HCT116 (cell line): Measurements from ENCODE around the gene FAT1. TPM values are rescaled to one million over a fixed set of nuclear protein-coding genes. Genes with fewer than 3 reads are reported as not detected.

ENCODE experiments used
- ATAC-seq: fragments of 200-7000 bp; cut with Tn5 transposase; 2 replicates; pipeline ENCODE4 v1.9.1; 2020; ENCODE audit warnings: mild to moderate bottlenecking, moderate library complexity
- BruUV-seq: library from RNA; stranded (reverse); fragments of 400-500 nt; replicated peaks from 2 replicates; lab custom pipeline; 2021; lab: Mats Ljungman, UMichigan
- CTCF ChIA-PET: fragments of 300-600 bp; sonication (Branson Sonifier 250); formaldehyde crosslinking; loops from one replicate; lab custom pipeline; 2021; ENCODE audit warnings: antibody characterized with exemption; lab: Charles Lee
- POLR2A ChIA-PET: fragments of 300-600, 350-600 bp; sonication (Branson Sonifier 250); formaldehyde crosslinking; loops from one replicate; lab custom pipeline; 2021; ENCODE audit warnings: antibody characterized with exemption; lab: Charles Lee
- RAD21 ChIA-PET, 2 experiments: fragments of 300-600 bp; sonication (Branson Sonifier 250); formaldehyde crosslinking; loops; one replicate each; lab custom pipeline; 2023; ENCODE audit warnings: low total read pairs in 2 of 2; ENCODE audit not compliant: uncharacterized antibody in 2 of 2, unreplicated experiment in 2 of 2, low non-redundant PET in 1 of 2; lab: Charles Lee
- DNase-seq: peaks from one replicate; pipeline ENCODE4 v3.0.0-alpha.2; 2010; ENCODE audit warnings: low read depth, low spot score
- H2AFZ ChIP-seq: fragments of 200-600 bp; shearing (Covaris generic), sonication (generic); 2 replicates; pipeline ENCODE4 v1.6.1; 2017; ENCODE audit warnings: low read depth, mixed run types, mixed read lengths, antibody characterized with exemption, low read length; ENCODE audit not compliant: poor library complexity, severe bottlenecking
- H3K27ac ChIP-seq: 2 replicates; pipeline ENCODE4 v1.5.1; 2012; ENCODE audit warnings: low read depth, low read length
- H3K27me3 ChIP-seq: fragments of 200-600 bp; sonication (generic); 2 replicates; pipeline ENCODE4 v1.6.1; 2016; ENCODE audit warnings: mixed run types, low read length, mixed read lengths; ENCODE audit not compliant: insufficient read depth
- H3K36me3 ChIP-seq, 2 experiments: fragments of 200-500 bp in 1 of 2; fragments of 200-600 bp in 1 of 2; sonication (Bioruptor generic) in 1 of 2; sonication (generic) in 1 of 2; 2 replicates each; pipeline versions ENCODE4 v1.5.1 to v1.6.1; 2014 to 2016; ENCODE audit warnings: low read length in 2 of 2, inconsistent platforms in 1 of 2, mixed read lengths in 1 of 2, mixed run types in 1 of 2; ENCODE audit not compliant: insufficient read depth in 2 of 2, control insufficient read depth in 1 of 2
- H3K4me1 ChIP-seq, 2 experiments: fragments of 200-600 bp in 1 of 2; sonication (generic) in 1 of 2; 2 replicates each; pipeline versions ENCODE4 v1.5.1 to v1.6.1; 2012 to 2017; ENCODE audit warnings: low read length in 2 of 2, inconsistent platforms in 1 of 2, mild to moderate bottlenecking in 1 of 2, mixed read lengths in 1 of 2, mixed run types in 1 of 2, moderate library complexity in 1 of 2; ENCODE audit not compliant: insufficient read depth in 2 of 2, control insufficient read depth in 1 of 2
- H3K4me2 ChIP-seq: fragments of 200-600 bp; sonication (generic); 2 replicates; pipeline ENCODE4 v1.6.1; 2017; ENCODE audit warnings: mixed run types, low read length, mixed read lengths
- H3K4me3 ChIP-seq, 2 experiments: fragments of 200-600 bp in 1 of 2; sonication (generic) in 1 of 2; replicated peaks in 1 of 2; 2 replicates each; pipeline ENCODE4 v1.5.1; 2011 to 2016; ENCODE audit warnings: low read length in 2 of 2, control low read depth in 1 of 2, low read depth in 1 of 2, mild to moderate bottlenecking in 1 of 2, mixed read lengths in 1 of 2, mixed run types in 1 of 2
- H3K79me2 ChIP-seq: fragments of 200-600 bp; sonication (generic); 2 replicates; pipeline ENCODE4 v1.6.1; 2017; ENCODE audit warnings: mild to moderate bottlenecking, mixed run types, low read length, moderate library complexity, mixed read lengths; ENCODE audit not compliant: insufficient read depth
- H3K9ac ChIP-seq: fragments of 200-600 bp; sonication (generic); 2 replicates; pipeline ENCODE4 v1.6.1; 2016; ENCODE audit warnings: low read length, mixed read lengths
- H3K9me2 ChIP-seq: fragments of 200-600 bp; sonication (generic), shearing (Covaris generic); 2 replicates; pipeline ENCODE4 v1.6.1; 2017; ENCODE audit warnings: mixed run types, mild to moderate bottlenecking, moderate library complexity; ENCODE audit not compliant: insufficient read depth
- H3K9me3 ChIP-seq, 2 experiments: fragments of 200-500 bp in 1 of 2; fragments of 200-600 bp in 1 of 2; sonication (Bioruptor generic) in 1 of 2; sonication (generic) in 1 of 2; 2 replicates each; pipeline ENCODE4 v1.6.1; 2014 to 2017; ENCODE audit warnings: low read length in 2 of 2, mixed read lengths in 2 of 2, inconsistent platforms in 1 of 2, low read depth in 1 of 2, mild to moderate bottlenecking in 1 of 2, mixed run types in 1 of 2, moderate library complexity in 1 of 2; ENCODE audit not compliant: control insufficient read depth in 1 of 2, insufficient read depth in 1 of 2
- H4K20me1 ChIP-seq: fragments of 200-600 bp; sonication (generic), shearing (Covaris generic); 2 replicates; pipeline ENCODE4 v1.6.1; 2017; ENCODE audit warnings: mixed run types, mild to moderate bottlenecking, moderate library complexity; ENCODE audit not compliant: insufficient read depth
- CBX3 ChIP-seq: IDR thresholded peaks from 2 replicates; pipeline ENCODE4 v1.6.1; 2012; ENCODE audit warnings: low read depth
- EZH2phosphoT487 ChIP-seq: fragments of 200-600 bp; IDR thresholded peaks from 2 replicates; pipeline ENCODE4 v1.6.1; 2018; ENCODE audit warnings: antibody characterized with exemption, borderline replicate concordance
- FOSL1 ChIP-seq: IDR thresholded peaks from 2 replicates; pipeline ENCODE4 v1.6.1; 2012; ENCODE audit warnings: low read depth
- POLR2AphosphoS5 ChIP-seq: IDR thresholded peaks from 2 replicates; pipeline ENCODE4 v1.6.1; 2011; ENCODE audit warnings: mild to moderate bottlenecking, low read depth, low read length, moderate library complexity
- SIN3A ChIP-seq: IDR thresholded peaks from 2 replicates; pipeline ENCODE4 v1.6.1; 2012; ENCODE audit warnings: low read depth
- SP1 ChIP-seq: IDR thresholded peaks from 2 replicates; pipeline ENCODE4 v1.6.1; 2012; ENCODE audit warnings: low read depth
- ZNF274 ChIP-seq: fragments of 200-500 bp; sonication (Bioruptor generic); IDR thresholded peaks from 2 replicates; pipeline ENCODE4 v1.6.1; 2014; ENCODE audit warnings: mild to moderate bottlenecking, low read depth, low read length, inconsistent platforms
- intact Hi-C: fragments of 100-400 bp; cut with micrococcal nuclease; formaldehyde crosslinking; loops from 2 replicates; pipeline ENCODE4 v1.10.0; 2022
- total RNA-seq: library from RNA; stranded (reverse); gene quantifications from one replicate; pipeline ENCODE4 v1.2.1, GENCODE V29; 2021; ENCODE audit not compliant: unreplicated experiment

Gene FAT1
- total RNA-seq, 1 experiment from 2014 or later = 676 TPM

- Histone ChIP-seq H2AFZ (no peak overlapping the region), H3K4me3 (no peak overlapping the region), H3K9ac (no peak overlapping the region), H3K27ac (peak overlapping the region; percentile 34; the same call in 1 of the 2 replicates), H3K27me3 (no peaks in the 10 kb centered on the region), H3K4me1 (peaks cover 35 to 86% of the 10 kb centered on the region in 2 experiments; a peak in 3 of 4 replicates), H3K79me2 (peaks cover 100% of the 10 kb centered on the region), H4K20me1 (peaks cover 92% of the 10 kb centered on the region), H3K9me3 (no peaks in the 10 kb centered on the region), H3K9me2 (no peaks in the 10 kb centered on the region), H3K36me3 (peaks cover 23 to 79% of the 10 kb centered on the region in 2 experiments), H3K4me2 (no peak overlapping the region)
- ChIA-PET POLR2A (interaction anchor here (1.2 kb wide), 1 partner anchor 10 kb away, joined by 3 read pairs; no protein-coding TSS in a partner anchor), RAD21 (no interaction called here), CTCF (no interaction called here)
- BruUV-seq = no TSS peak
- TF ChIP-seq SIN3A (no peak), ZNF274 (no peak), CBX3 (no peak), FOSL1 (no peak)
- ATAC-seq = no peak
- intact Hi-C loops = no loop called here
- DNase-seq = no peak
Measured at GRCh38 chr4:186699881-186700397, 23.7 kb downstream of the FAT1 start.

- DNase-seq (no peak), ATAC-seq (peak; percentile 8; the same call in 1 of the 2 replicates)
- Histone ChIP-seq H3K27me3 (no peaks in the 10 kb centered on the region), H3K36me3 (peaks cover 19 to 74% of the 10 kb centered on the region in 2 experiments), H3K4me3 (no peak overlapping the region), H4K20me1 (peaks cover 93% of the 10 kb centered on the region), H3K27ac (peak overlapping the region; percentile 34; the same call in 1 of the 2 replicates), H3K4me1 (peaks cover 34 to 88% of the 10 kb centered on the region in 2 experiments; a peak in 3 of 4 replicates), H3K9me3 (no peaks in the 10 kb centered on the region), H3K9ac (no peak overlapping the region), H3K79me2 (peaks cover 100% of the 10 kb centered on the region), H2AFZ (no peak overlapping the region), H3K9me2 (no peaks in the 10 kb centered on the region), H3K4me2 (no peak overlapping the region)
- intact Hi-C loops = no loop called here
- ChIA-PET CTCF (no interaction called here), POLR2A (interaction anchor here (1.2 kb wide), 1 partner anchor 10 kb away, joined by 3 read pairs; no protein-coding TSS in a partner anchor), RAD21 (no interaction called here)
- no TSS peak for BruUV-seq
- TF ChIP-seq EZH2phosphoT487 (no peak), POLR2AphosphoS5 (0 out of 2 replicates have a peak, but pooled peaks have one; percentile 18), ZNF274 (no peak), SP1 (no peak)
Measured at GRCh38 chr4:186699298-186699697, 24.4 kb downstream of the FAT1 start.
